Measurements from ENCODE around the gene RBMS3. TPM values are rescaled to one million over a fixed set of nuclear protein-coding genes. Genes with fewer than 3 reads are reported as not detected.

Gene RBMS3
- total RNA-seq, 1 donor from 2014 or later, result 33.0 TPM

GRCh38 chr3:29827756-29828155 is 546.9 kb downstream of the RBMS3 start:
- Mint-ChIP-seq H3K27me3 (ENCODE audit: low read depth, unreplicated experiment) (no peaks in the 10 kb centered on the region), H3K27ac (ENCODE audit: unreplicated experiment) (peak overlapping the region; percentile 43), H3K4me1 (ENCODE audit: low read depth, unreplicated experiment) (peaks cover 3% of the 10 kb centered on the region), H3K4me3 (ENCODE audit: unreplicated experiment) (no peak overlapping the region), H3K36me3 (ENCODE audit: low read depth, unreplicated experiment) (peaks cover 4% of the 10 kb centered on the region), H3K9me3 (ENCODE audit: unreplicated experiment) (no peaks in the 10 kb centered on the region)
- Histone ChIP-seq H3K4me2 (ENCODE audit: low read length) (no peak overlapping the region), H3K4me1 (ENCODE audit: insufficient read depth, low read length) (no peaks in the 10 kb centered on the region), H2AFZ (ENCODE audit: low read depth, low read length) (no peak overlapping the region), H3K4me3 (ENCODE audit: insufficient read depth, low read depth, low read length) (no peak overlapping the region), H3K36me3 (ENCODE audit: insufficient read depth, low read length) (no peaks in the 10 kb centered on the region), H3K27ac (ENCODE audit: low read depth, low read length) (no peak overlapping the region), H3K9ac (ENCODE audit: low read length) (no peak overlapping the region), H3K27me3 (ENCODE audit: insufficient read depth, low read length) (no peaks in the 10 kb centered on the region), H3K79me2 (ENCODE audit: insufficient read depth, low read length) (no peaks in the 10 kb centered on the region), H4K20me1 (ENCODE audit: insufficient read depth, low read length) (no peaks in the 10 kb centered on the region), H3K9me3 (ENCODE audit: insufficient read depth, low read depth, low read length) (no peaks in the 10 kb centered on the region)
- DNase-seq (ENCODE audit: low read depth), result peak; percentile 16
- FAIRE-seq, result no peak
- TF ChIP-seq EZH2 (IDR thresholded peaks at IDR 0.05; ENCODE audit: insufficient read depth, low read length), result no peak
- TF ChIP-seq, protein P1, sequence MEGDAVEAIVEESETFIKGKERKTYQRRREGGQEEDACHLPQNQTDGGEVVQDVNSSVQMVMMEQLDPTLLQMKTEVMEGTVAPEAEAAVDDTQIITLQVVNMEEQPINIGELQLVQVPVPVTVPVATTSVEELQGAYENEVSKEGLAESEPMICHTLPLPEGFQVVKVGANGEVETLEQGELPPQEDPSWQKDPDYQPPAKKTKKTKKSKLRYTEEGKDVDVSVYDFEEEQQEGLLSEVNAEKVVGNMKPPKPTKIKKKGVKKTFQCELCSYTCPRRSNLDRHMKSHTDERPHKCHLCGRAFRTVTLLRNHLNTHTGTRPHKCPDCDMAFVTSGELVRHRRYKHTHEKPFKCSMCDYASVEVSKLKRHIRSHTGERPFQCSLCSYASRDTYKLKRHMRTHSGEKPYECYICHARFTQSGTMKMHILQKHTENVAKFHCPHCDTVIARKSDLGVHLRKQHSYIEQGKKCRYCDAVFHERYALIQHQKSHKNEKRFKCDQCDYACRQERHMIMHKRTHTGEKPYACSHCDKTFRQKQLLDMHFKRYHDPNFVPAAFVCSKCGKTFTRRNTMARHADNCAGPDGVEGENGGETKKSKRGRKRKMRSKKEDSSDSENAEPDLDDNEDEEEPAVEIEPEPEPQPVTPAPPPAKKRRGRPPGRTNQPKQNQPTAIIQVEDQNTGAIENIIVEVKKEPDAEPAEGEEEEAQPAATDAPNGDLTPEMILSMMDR (IDR thresholded peaks at IDR 0.05; ENCODE audit: insufficient read depth, low read depth, low read length), result no peak

DNA sequence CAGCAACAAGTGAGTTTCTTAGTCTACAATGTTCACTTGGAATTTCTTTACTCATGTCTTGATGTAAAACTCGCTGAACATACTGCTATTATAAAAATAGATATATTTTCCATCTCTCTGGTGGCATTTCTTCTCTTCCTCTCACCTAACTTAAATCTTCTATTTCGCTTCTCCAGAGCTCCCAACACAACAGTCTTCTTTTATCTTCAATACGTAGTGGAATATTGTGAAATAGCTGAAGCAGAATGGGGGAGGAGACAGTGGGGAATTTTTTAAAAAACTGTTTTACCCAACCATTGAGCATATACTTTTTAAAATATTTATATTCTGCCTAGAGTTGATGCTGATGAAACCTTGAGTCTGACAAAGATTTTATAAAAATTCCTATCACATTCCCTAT is 548.5 kb downstream of the RBMS3 start:
- Histone ChIP-seq H3K4me1 (ENCODE audit: insufficient read depth, low read length) (no peaks in the 10 kb centered on the region), H3K9me3 (ENCODE audit: insufficient read depth, low read depth, low read length) (no peaks in the 10 kb centered on the region), H4K20me1 (ENCODE audit: insufficient read depth, low read length) (no peaks in the 10 kb centered on the region), H3K9ac (ENCODE audit: low read length) (no peak overlapping the region), H2AFZ (ENCODE audit: low read depth, low read length) (no peak overlapping the region), H3K27ac (ENCODE audit: low read depth, low read length) (no peak overlapping the region), H3K36me3 (ENCODE audit: insufficient read depth, low read length) (no peaks in the 10 kb centered on the region), H3K4me2 (ENCODE audit: low read length) (no peak overlapping the region), H3K27me3 (ENCODE audit: insufficient read depth, low read length) (no peaks in the 10 kb centered on the region), H3K4me3 (ENCODE audit: insufficient read depth, low read depth, low read length) (no peak overlapping the region), H3K79me2 (ENCODE audit: insufficient read depth, low read length) (no peaks in the 10 kb centered on the region)
- TF ChIP-seq, protein P1 (IDR thresholded peaks at IDR 0.05; ENCODE audit: insufficient read depth, low read depth, low read length), result no peak
- TF ChIP-seq EZH2 (IDR thresholded peaks at IDR 0.05; ENCODE audit: insufficient read depth, low read length), result no peak
- peaks cover 8% of the 10 kb centered on the region for H3K36me3 Mint-ChIP-seq (ENCODE audit: low read depth, unreplicated experiment)
- H3K9me3 Mint-ChIP-seq (ENCODE audit: unreplicated experiment), result no peaks in the 10 kb centered on the region
- no peak for DNase-seq (ENCODE audit: low read depth)
- peak overlapping the region; percentile 20 for H3K4me3 Mint-ChIP-seq (ENCODE audit: unreplicated experiment)
- no peak for FAIRE-seq
- H3K4me1 Mint-ChIP-seq (ENCODE audit: low read depth, unreplicated experiment), result peaks cover 3% of the 10 kb centered on the region
- H3K27me3 Mint-ChIP-seq (ENCODE audit: low read depth, unreplicated experiment), result no peaks in the 10 kb centered on the region
- no peak overlapping the region for H3K27ac Mint-ChIP-seq (ENCODE audit: unreplicated experiment)

- Histone ChIP-seq H4K20me1 (ENCODE audit: insufficient read depth, low read length) (no peaks in the 10 kb centered on the region), H3K9ac (ENCODE audit: low read length) (no peak overlapping the region), H3K4me1 (ENCODE audit: insufficient read depth, low read length) (no peaks in the 10 kb centered on the region), H3K9me3 (ENCODE audit: insufficient read depth, low read depth, low read length) (no peaks in the 10 kb centered on the region), H3K36me3 (ENCODE audit: insufficient read depth, low read length) (no peaks in the 10 kb centered on the region), H3K27me3 (ENCODE audit: insufficient read depth, low read length) (no peaks in the 10 kb centered on the region), H3K27ac (ENCODE audit: low read depth, low read length) (no peak overlapping the region), H3K4me2 (ENCODE audit: low read length) (no peak overlapping the region), H3K4me3 (ENCODE audit: insufficient read depth, low read depth, low read length) (no peak overlapping the region), H3K79me2 (ENCODE audit: insufficient read depth, low read length) (no peaks in the 10 kb centered on the region), H2AFZ (ENCODE audit: low read depth, low read length) (no peak overlapping the region)
- Mint-ChIP-seq H3K36me3 (ENCODE audit: low read depth, unreplicated experiment) (peaks cover 11% of the 10 kb centered on the region), H3K4me1 (ENCODE audit: low read depth, unreplicated experiment) (no peaks in the 10 kb centered on the region), H3K4me3 (ENCODE audit: unreplicated experiment) (no peak overlapping the region), H3K9me3 (ENCODE audit: unreplicated experiment) (peaks cover 6% of the 10 kb centered on the region), H3K27me3 (ENCODE audit: low read depth, unreplicated experiment) (no peaks in the 10 kb centered on the region), H3K27ac (ENCODE audit: unreplicated experiment) (no peak overlapping the region)
- FAIRE-seq (peak; percentile 49), DNase-seq (ENCODE audit: low read depth) (no peak)
- TF ChIP-seq, protein P1 (IDR thresholded peaks at IDR 0.05; ENCODE audit: insufficient read depth, low read depth, low read length), result no peak
- TF ChIP-seq EZH2 (IDR thresholded peaks at IDR 0.05; ENCODE audit: insufficient read depth, low read length), result no peak
Observed at GRCh38 chr3:29850641-29851040, 569.8 kb downstream of the RBMS3 start.
